SU-DHL-6 (cell line): ENCODE data around the gene NKTR.

Experiments used
- H2AFZ ChIP-seq: fragments of 200-600 bp; sonication (generic); 2 replicates; pipeline ENCODE4 v1.6.1; 2014; ENCODE audit warnings: low read depth, mild to moderate bottlenecking, moderate library complexity, mixed read lengths, antibody characterized with exemption, low read length; ENCODE audit not compliant: severe bottlenecking
- H3F3A ChIP-seq: fragments of 200-600 bp; shearing (Covaris generic); 2 replicates; pipeline ENCODE4 v1.6.0; 2016; ENCODE audit warnings: antibody characterized with exemption, mild to moderate bottlenecking; ENCODE audit not compliant: insufficient read depth
- H3K27ac ChIP-seq: fragments of 200-600 bp; sonication (generic); 2 replicates; pipeline ENCODE4 v1.5.1; 2016; ENCODE audit warnings: low read depth, mild to moderate bottlenecking, low read length, moderate library complexity, mixed read lengths
- H3K27me3 ChIP-seq: fragments of 200-600 bp; sonication (generic), shearing (Covaris generic); 2 replicates; pipeline ENCODE4 v1.6.0; 2014; ENCODE audit warnings: mild to moderate bottlenecking, low read length
- H3K36me3 ChIP-seq: fragments of 200-600 bp; sonication (generic); 2 replicates; pipeline ENCODE4 v1.6.1; 2014; ENCODE audit warnings: mild to moderate bottlenecking, low read length, mixed read lengths
- H3K4me2 ChIP-seq: fragments of 300-600, 200-600 bp; shearing (Covaris generic), sonication (generic); 2 replicates; pipeline ENCODE4 v1.6.0; 2014; ENCODE audit warnings: low read length, low read depth, mild to moderate bottlenecking; ENCODE audit not compliant: poor library complexity, severe bottlenecking
- H3K4me3 ChIP-seq: fragments of 200-600 bp; sonication (generic); 2 replicates; pipeline ENCODE4 v1.5.1; 2014; ENCODE audit warnings: antibody characterized with exemption, low read length, mild to moderate bottlenecking, mixed read lengths; ENCODE audit not compliant: insufficient read depth, poor library complexity, severe bottlenecking
- H3K79me2 ChIP-seq: fragments of 200-600 bp; sonication (generic); 2 replicates; pipeline ENCODE4 v1.6.1; 2014; ENCODE audit warnings: mild to moderate bottlenecking, low read length, moderate library complexity; ENCODE audit not compliant: insufficient read depth
- H3K9ac ChIP-seq: fragments of 200-600 bp; sonication (generic); 2 replicates; pipeline ENCODE4 v1.7.0; 2014; ENCODE audit warnings: mild to moderate bottlenecking, low read length
- H3K9me2 ChIP-seq: fragments of 200-600 bp; sonication (generic); replicated peaks from 2 replicates; pipeline ENCODE4 v1.6.1; 2014; ENCODE audit warnings: low read length; ENCODE audit not compliant: insufficient read depth
- H3K9me3 ChIP-seq: fragments of 200-600 bp; sonication (generic); 2 replicates; pipeline ENCODE4 v1.6.1; 2014; ENCODE audit warnings: low read length, mixed read lengths; ENCODE audit not compliant: insufficient read depth
- H4K20me1 ChIP-seq: fragments of 200-600 bp; sonication (generic); 2 replicates; pipeline ENCODE4 v1.6.1; 2014; ENCODE audit warnings: low read depth, mild to moderate bottlenecking, antibody characterized with exemption, low read length, moderate library complexity, mixed read lengths
- EZH2phosphoT487 ChIP-seq: fragments of 200-600 bp; sonication (generic), shearing (Covaris generic); conservative IDR thresholded peaks from 2 replicates; pipeline ENCODE4 v1.6.1; 2018; ENCODE audit warnings: mild to moderate bottlenecking, antibody characterized with exemption, low read length, moderate library complexity, mixed read lengths
- TF ChIP-seq, protein P1 (sequence below): fragments of 200-600 bp; sonication (generic); IDR thresholded peaks from one replicate; pipeline ENCODE4 v1.5.1; 2017; ENCODE audit warnings: antibody characterized with exemption, mild to moderate bottlenecking, low read length, moderate library complexity; ENCODE audit not compliant: insufficient read depth, poor library complexity, severe bottlenecking

NKTR gene

GRCh38 chr3:42661593-42662022 is 61.1 kb downstream of the NKTR start:
- no peaks in the 10 kb centered on the region for H3K27me3 ChIP-seq
- no peaks in the 10 kb centered on the region for H3F3A ChIP-seq
- no peaks in the 10 kb centered on the region for H3K36me3 ChIP-seq
- TF ChIP-seq EZH2phosphoT487 = no peak
- TF ChIP-seq, protein P1, sequence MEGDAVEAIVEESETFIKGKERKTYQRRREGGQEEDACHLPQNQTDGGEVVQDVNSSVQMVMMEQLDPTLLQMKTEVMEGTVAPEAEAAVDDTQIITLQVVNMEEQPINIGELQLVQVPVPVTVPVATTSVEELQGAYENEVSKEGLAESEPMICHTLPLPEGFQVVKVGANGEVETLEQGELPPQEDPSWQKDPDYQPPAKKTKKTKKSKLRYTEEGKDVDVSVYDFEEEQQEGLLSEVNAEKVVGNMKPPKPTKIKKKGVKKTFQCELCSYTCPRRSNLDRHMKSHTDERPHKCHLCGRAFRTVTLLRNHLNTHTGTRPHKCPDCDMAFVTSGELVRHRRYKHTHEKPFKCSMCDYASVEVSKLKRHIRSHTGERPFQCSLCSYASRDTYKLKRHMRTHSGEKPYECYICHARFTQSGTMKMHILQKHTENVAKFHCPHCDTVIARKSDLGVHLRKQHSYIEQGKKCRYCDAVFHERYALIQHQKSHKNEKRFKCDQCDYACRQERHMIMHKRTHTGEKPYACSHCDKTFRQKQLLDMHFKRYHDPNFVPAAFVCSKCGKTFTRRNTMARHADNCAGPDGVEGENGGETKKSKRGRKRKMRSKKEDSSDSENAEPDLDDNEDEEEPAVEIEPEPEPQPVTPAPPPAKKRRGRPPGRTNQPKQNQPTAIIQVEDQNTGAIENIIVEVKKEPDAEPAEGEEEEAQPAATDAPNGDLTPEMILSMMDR = no peak
- H3K79me2 ChIP-seq = no peaks in the 10 kb centered on the region
- H2AFZ ChIP-seq = no peak overlapping the region
- H4K20me1 ChIP-seq = no peaks in the 10 kb centered on the region
- H3K9me3 ChIP-seq = no peaks in the 10 kb centered on the region
- H3K9ac ChIP-seq = no peak overlapping the region
- no peak overlapping the region for H3K27ac ChIP-seq
- no peak overlapping the region for H3K4me3 ChIP-seq
- no peak overlapping the region for H3K4me2 ChIP-seq
- H3K9me2 ChIP-seq = no peaks in the 10 kb centered on the region

GRCh38 chr3:42662037-42662812 is 61.7 kb downstream of the NKTR start:
- Histone ChIP-seq H3K27me3 (no peaks in the 10 kb centered on the region), H3K9ac (no peak overlapping the region), H3K4me2 (no peak overlapping the region), H3K36me3 (no peaks in the 10 kb centered on the region), H3F3A (no peaks in the 10 kb centered on the region), H3K79me2 (no peaks in the 10 kb centered on the region), H3K4me3 (no peak overlapping the region), H3K9me2 (no peaks in the 10 kb centered on the region), H3K9me3 (no peaks in the 10 kb centered on the region), H4K20me1 (no peaks in the 10 kb centered on the region), H3K27ac (no peak overlapping the region), H2AFZ (no peak overlapping the region)
- TF ChIP-seq, protein P1 = no peak
- no peak for TF ChIP-seq EZH2phosphoT487

DNA sequence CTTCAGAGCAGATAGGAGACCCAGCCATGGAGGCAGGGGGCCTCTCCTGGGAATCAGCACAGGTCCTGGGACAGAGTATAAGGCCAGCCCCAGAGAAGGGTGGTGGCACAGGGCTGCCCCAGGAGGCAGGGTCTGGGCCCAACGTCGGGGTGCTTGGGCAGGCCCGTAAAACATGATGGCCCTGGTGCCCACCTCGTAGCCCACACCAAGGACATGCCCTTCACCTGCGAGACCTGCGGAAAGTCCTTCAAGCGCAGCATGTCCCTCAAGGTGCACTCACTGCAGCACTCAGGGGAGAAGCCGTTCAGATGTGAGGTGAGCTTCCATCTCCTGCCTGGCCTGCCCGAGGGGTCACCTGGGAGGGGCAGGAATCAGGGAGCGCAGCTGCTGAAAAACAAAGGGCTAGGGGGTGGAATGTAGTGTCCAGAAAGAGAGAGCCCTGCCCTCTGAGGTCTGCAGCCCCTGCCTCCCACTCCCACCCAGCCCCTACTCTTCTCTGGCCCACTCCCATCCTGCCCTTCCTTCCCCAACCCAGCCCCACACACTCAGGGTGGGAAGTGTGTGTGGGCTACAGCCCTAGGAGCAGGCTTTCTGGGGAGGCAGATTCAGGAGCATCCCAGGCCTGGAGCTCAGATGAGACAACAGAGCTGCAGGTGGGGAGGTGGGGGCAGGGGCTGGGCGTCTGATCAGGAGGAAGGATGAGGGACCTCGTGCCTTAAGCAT is 62.5 kb downstream of the NKTR start:
- Histone ChIP-seq H3K9me2 (no peaks in the 10 kb centered on the region), H3K9ac (no peak overlapping the region), H3K27ac (no peak overlapping the region), H3K4me2 (no peak overlapping the region), H3K79me2 (no peaks in the 10 kb centered on the region), H4K20me1 (no peaks in the 10 kb centered on the region), H3K4me3 (no peak overlapping the region), H2AFZ (no peak overlapping the region), H3K9me3 (no peaks in the 10 kb centered on the region), H3F3A (no peaks in the 10 kb centered on the region), H3K27me3 (no peaks in the 10 kb centered on the region), H3K36me3 (no peaks in the 10 kb centered on the region)
- TF ChIP-seq, protein P1 = no peak
- no peak for TF ChIP-seq EZH2phosphoT487
